H9 (cell line): ENCODE data around the gene GRB10. TPM values are rescaled to one million over a fixed set of nuclear protein-coding genes. Genes with fewer than 3 reads are reported as not detected.

Experiments
- DNase-seq: peaks from one replicate; pipeline ENCODE4 v3.0.0-alpha.2; 2017
- H2AFZ ChIP-seq: one replicate; pipeline ENCODE4 v1.6.1; 2013; ENCODE audit warnings: mild to moderate bottlenecking, low read length, control low read depth, moderate library complexity
- H2AK5ac ChIP-seq: 2 replicates; pipeline ENCODE4 v1.6.1; 2013; ENCODE audit warnings: low read length, control low read depth, mixed read lengths; ENCODE audit not compliant: insufficient read length
- H2BK120ac ChIP-seq: one replicate; pipeline ENCODE4 v1.6.1; 2013; ENCODE audit warnings: low read depth, mild to moderate bottlenecking, low read length, control low read depth, inconsistent platforms; ENCODE audit not compliant: poor library complexity, severe bottlenecking
- H2BK12ac ChIP-seq: 2 replicates; pipeline ENCODE4 v1.6.1; 2013; ENCODE audit warnings: low read length, control low read depth, mixed read lengths, low read depth; ENCODE audit not compliant: insufficient read length
- H2BK15ac ChIP-seq: 2 replicates; pipeline ENCODE4 v1.6.1; 2013; ENCODE audit warnings: low read depth, low read length, control low read depth
- H2BK20ac ChIP-seq: one replicate; pipeline ENCODE4 v1.6.1; 2013; ENCODE audit warnings: low read depth, mild to moderate bottlenecking, low read length, control low read depth, inconsistent platforms; ENCODE audit not compliant: poor library complexity, severe bottlenecking
- H2BK5ac ChIP-seq: 2 replicates; pipeline ENCODE4 v1.6.1; 2013; ENCODE audit warnings: low read length, control low read depth, mixed read lengths; ENCODE audit not compliant: insufficient read length
- H3K14ac ChIP-seq: 2 replicates; pipeline ENCODE4 v1.6.1; 2013; ENCODE audit warnings: low read length, control low read depth; ENCODE audit not compliant: insufficient read depth
- H3K18ac ChIP-seq: 2 replicates; pipeline ENCODE4 v1.6.1; 2013; ENCODE audit warnings: low read depth, mild to moderate bottlenecking, mixed read lengths, low read length, control low read depth; ENCODE audit not compliant: insufficient read length
- H3K23ac ChIP-seq: 2 replicates; pipeline ENCODE4 v1.6.1; 2013; ENCODE audit warnings: low read length, control low read depth, mixed read lengths, low read depth; ENCODE audit not compliant: insufficient read length
- H3K23me2 ChIP-seq: 2 replicates; pipeline ENCODE4 v1.6.1; 2013; ENCODE audit warnings: low read depth, mild to moderate bottlenecking, mixed read lengths, low read length, control low read depth; ENCODE audit not compliant: insufficient read length, poor library complexity, severe bottlenecking
- H3K27ac ChIP-seq: 2 replicates; pipeline ENCODE4 v1.5.1; 2013; ENCODE audit warnings: low read length, control low read depth, mixed read lengths, low read depth; ENCODE audit not compliant: insufficient read length
- H3K27me3 ChIP-seq: 2 replicates; pipeline ENCODE4 v1.6.1; 2013; ENCODE audit warnings: low read length, control low read depth, inconsistent platforms; ENCODE audit not compliant: insufficient read depth
- H3K4ac ChIP-seq: 2 replicates; pipeline ENCODE4 v1.6.1; 2013; ENCODE audit warnings: low read depth, mild to moderate bottlenecking, control low read depth, inconsistent platforms, low read length, moderate library complexity
- H3K4me1 ChIP-seq: 2 replicates; pipeline ENCODE4 v1.6.1; 2013; ENCODE audit warnings: low read length, control low read depth, inconsistent platforms; ENCODE audit not compliant: insufficient read depth
- H3K4me2 ChIP-seq: 2 replicates; pipeline ENCODE4 v1.6.1; 2013; ENCODE audit warnings: low read length, control low read depth, mixed read lengths; ENCODE audit not compliant: insufficient read length, insufficient read depth
- H3K56ac ChIP-seq: 2 replicates; pipeline ENCODE4 v1.6.1; 2013; ENCODE audit warnings: low read depth, mild to moderate bottlenecking, mixed read lengths, low read length, control low read depth; ENCODE audit not compliant: insufficient read length
- H3K79me1 ChIP-seq: 2 replicates; pipeline ENCODE4 v1.6.1; 2013; ENCODE audit warnings: low read depth, mild to moderate bottlenecking, moderate library complexity, low read length, control low read depth, inconsistent platforms; ENCODE audit not compliant: insufficient read depth, poor library complexity, severe bottlenecking
- H3K79me2 ChIP-seq: 2 replicates; pipeline ENCODE4 v1.6.1; 2013; ENCODE audit warnings: low read length, control low read depth, inconsistent platforms; ENCODE audit not compliant: insufficient read depth
- H3K9ac ChIP-seq: 2 replicates; pipeline ENCODE4 v1.6.1; 2013; ENCODE audit warnings: low read length, control low read depth, mixed read lengths; ENCODE audit not compliant: insufficient read length; ENCODE audit errors: extremely low read depth
- H3K9me3 ChIP-seq: one replicate; pipeline ENCODE4 v1.6.1; 2013; ENCODE audit warnings: low read depth, low read length, inconsistent platforms; ENCODE audit not compliant: control insufficient read depth
- H3T11ph ChIP-seq: one replicate; pipeline ENCODE4 v1.6.1; 2013; ENCODE audit warnings: mild to moderate bottlenecking, low read length, control low read depth, inconsistent platforms
- H4K20me1 ChIP-seq: one replicate; pipeline ENCODE4 v1.6.1; 2013; ENCODE audit not compliant: control insufficient read depth, insufficient read length, insufficient read depth
- H4K5ac ChIP-seq: 2 replicates; pipeline ENCODE4 v1.6.1; 2013; ENCODE audit warnings: low read depth, mild to moderate bottlenecking, mixed read lengths, low read length, control low read depth; ENCODE audit not compliant: insufficient read length
- H4K8ac ChIP-seq: replicated peaks from 2 replicates; pipeline ENCODE4 v1.6.1; 2013; ENCODE audit warnings: low read length, control low read depth, mixed read lengths, low read depth; ENCODE audit not compliant: insufficient read length
- H4K91ac ChIP-seq: 2 replicates; pipeline ENCODE4 v1.6.1; 2013; ENCODE audit warnings: low read depth, mild to moderate bottlenecking, moderate library complexity, mixed read lengths, low read length, control low read depth; ENCODE audit not compliant: insufficient read length
- H3K27ac Mint-ChIP-seq, 3 experiments: 2 replicates in 2 of 3; 3 replicates in 1 of 3; pipeline ENCODE4 v1.8.0; 2020 to 2021; ENCODE audit warnings: mixed read lengths in 3 of 3, mild to moderate bottlenecking in 1 of 3, moderate library complexity in 1 of 3
- H3K27me3 Mint-ChIP-seq: 2 replicates; pipeline ENCODE4 v1.8.0; 2021; ENCODE audit warnings: low read depth, mild to moderate bottlenecking, moderate library complexity, mixed read lengths
- H3K36me3 Mint-ChIP-seq, 3 experiments: 2 replicates in 2 of 3; 3 replicates in 1 of 3; pipeline ENCODE4 v1.8.0; 2020 to 2021; ENCODE audit warnings: low read depth in 3 of 3, mixed read lengths in 3 of 3; ENCODE audit not compliant: insufficient read depth in 1 of 3
- H3K4me1 Mint-ChIP-seq, 2 experiments: 2 replicates each; pipeline ENCODE4 v1.8.0; 2020; ENCODE audit warnings: mixed read lengths in 2 of 2
- H3K4me3 Mint-ChIP-seq, 2 experiments: 2 replicates in 1 of 2; 3 replicates in 1 of 2; pipeline ENCODE4 v1.8.0; 2020 to 2021; ENCODE audit warnings: mild to moderate bottlenecking in 2 of 2, mixed read lengths in 2 of 2, moderate library complexity in 1 of 2
- H3K9me3 Mint-ChIP-seq, 2 experiments: 2 replicates in 1 of 2; 3 replicates in 1 of 2; pipeline ENCODE4 v1.8.0; 2020; ENCODE audit warnings: mild to moderate bottlenecking in 2 of 2, mixed read lengths in 2 of 2, moderate library complexity in 1 of 2
- CTCF ChIP-seq: fragments of 200-600 bp; sonication (generic); conservative IDR thresholded peaks from 3 replicates; pipeline ENCODE4 v1.8.0; 2021; ENCODE audit warnings: antibody characterized with exemption, mild to moderate bottlenecking
- WGBS: extraction: QIAGEN DNeasy Blood & Tissue Kit; methylation state at CpG from one replicate; pipeline ENCODE4 v1.1.7; 2013; ENCODE audit warnings: missing lambda C conversion rate, low lambda C conversion rate, mixed read lengths; ENCODE audit not compliant: insufficient read length; ENCODE audit errors: extremely low coverage; 5-methylcytosine and 5-hydroxymethylcytosine counted together
- total RNA-seq: library from RNA; stranded (reverse); gene quantifications from 2 replicates; pipeline ENCODE4 v1.2.1, GENCODE V29; 2021

The GRB10 gene
- total RNA-seq, 1 experiment from 2014 or later: 108 TPM

GRCh38 chr7:50790381-50790780, 7.7 kb upstream of the GRB10 start:
- peaks cover 26 to 40% (median 39%) of the 10 kb centered on the region in 3 experiments for H3K36me3 Mint-ChIP-seq
- Histone ChIP-seq H4K5ac (no peak overlapping the region), H3K23ac (no peak overlapping the region), H3K79me2 (peaks cover 42% of the 10 kb centered on the region; the same call in 1 of the 2 replicates), H2BK12ac (no peak overlapping the region), H3K79me1 (peaks cover 3% of the 10 kb centered on the region), H2AFZ (no peak overlapping the region), H3K18ac (no peak overlapping the region), H3K4ac (no peak overlapping the region), H3T11ph (no peak overlapping the region), H4K8ac (no peak overlapping the region), H3K4me1 (peaks cover 11% of the 10 kb centered on the region; the same call in 1 of the 2 replicates), H3K14ac (no peak overlapping the region), H2BK120ac (no peak overlapping the region), H3K27ac (no peak overlapping the region), H3K27me3 (peaks cover 7% of the 10 kb centered on the region; the same call in 1 of the 2 replicates), H3K9ac (no peak overlapping the region), H2AK5ac (no peak overlapping the region), H4K20me1 (no peaks in the 10 kb centered on the region), H3K9me3 (peaks cover 10% of the 10 kb centered on the region), H2BK20ac (no peak overlapping the region), H3K4me2 (peak overlapping the region; percentile 69), H2BK5ac (no peak overlapping the region), H4K91ac (no peak overlapping the region), H3K56ac (no peak overlapping the region), H3K23me2 (peaks cover 10% of the 10 kb centered on the region), H2BK15ac (no peak overlapping the region)
- TF ChIP-seq CTCF: no peak
- peaks cover 45 to 59% of the 10 kb centered on the region in 2 experiments for H3K4me1 Mint-ChIP-seq
- peaks cover 18% of the 10 kb centered on the region for H3K27me3 Mint-ChIP-seq
- H3K9me3 Mint-ChIP-seq: peaks cover 25% of the 10 kb centered on the region in 2 experiments
- no CpG with 5 or more reads among the region's 9 CpGs for WGBS
- 0 out of 7 replicates have a peak overlapping the region, but pooled peaks of 1 of the 3 experiments have one; percentile 1 for H3K27ac Mint-ChIP-seq
- DNase-seq: no peak
- peak overlapping the region; percentile 78 to 94; a peak in 4 of 5 replicates for H3K4me3 Mint-ChIP-seq
